ENCODE data around the gene UBE4B. TPM values are rescaled to one million over a fixed set of nuclear protein-coding genes. Genes with fewer than 3 reads are reported as not detected.

Gene UBE4B
- total and polyA plus RNA-seq, 9 of the 15 experiments (the other 6 are each of a cell fraction or from before 2014, with no cell fraction given), result 11.7 to 73.7 (median 40.1) TPM

- TF ChIP-seq ZBTB8A (IDR thresholded peaks at IDR 0.05; ENCODE audit: partially characterized antibody) (no peak), NR3C1 (CRISPR knock-in tag; IDR thresholded peaks at IDR 0.05) (no peak), NR2F6 (CRISPR knock-in tag; IDR thresholded peaks at IDR 0.05) (no peak), ZNF764 (CRISPR knock-in tag; IDR thresholded peaks at IDR 0.05; ENCODE audit: low read depth) (no peak), HDAC2 (IDR thresholded peaks at IDR 0.05) (no peak), ZNF12 (CRISPR knock-in tag; IDR thresholded peaks at IDR 0.05) (no peak), RFX7 (CRISPR knock-in tag; IDR thresholded peaks at IDR 0.05) (no peak), EP300 (IDR thresholded peaks at IDR 0.05; ENCODE audit: low read length) (no peak)
- TF ChIP-seq, protein P1, sequence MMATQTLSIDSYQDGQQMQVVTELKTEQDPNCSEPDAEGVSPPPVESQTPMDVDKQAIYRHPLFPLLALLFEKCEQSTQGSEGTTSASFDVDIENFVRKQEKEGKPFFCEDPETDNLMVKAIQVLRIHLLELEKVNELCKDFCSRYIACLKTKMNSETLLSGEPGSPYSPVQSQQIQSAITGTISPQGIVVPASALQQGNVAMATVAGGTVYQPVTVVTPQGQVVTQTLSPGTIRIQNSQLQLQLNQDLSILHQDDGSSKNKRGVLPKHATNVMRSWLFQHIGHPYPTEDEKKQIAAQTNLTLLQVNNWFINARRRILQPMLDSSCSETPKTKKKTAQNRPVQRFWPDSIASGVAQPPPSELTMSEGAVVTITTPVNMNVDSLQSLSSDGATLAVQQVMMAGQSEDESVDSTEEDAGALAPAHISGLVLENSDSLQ (IDR thresholded peaks at IDR 0.05), result no peak
These were observed 52.3 kb downstream of the UBE4B start (continued) for GRCh38 chr1:10085076-10085475.

- Histone ChIP-seq H3K36me3 (ENCODE audit: control insufficient read depth, insufficient read depth, low read length) (peaks cover 33% of the 10 kb centered on the region), H3K9me1 (ENCODE audit: control insufficient read depth, insufficient read depth, low read length) (peaks cover 4% of the 10 kb centered on the region), H2AFZ (ENCODE audit: low read depth, low read length) (no peak overlapping the region), H3K4me2 (ENCODE audit: insufficient read depth, low read length) (no peak overlapping the region), H3K27ac (ENCODE audit: extremely low read depth, low read depth, low read length) (no peak overlapping the region), H3K9ac (ENCODE audit: insufficient read depth in 1 of 2, low read depth in 2 of 2, low read length in 2 of 2) (no peak overlapping the region), H4K20me1 (replicated peaks; ENCODE audit: control insufficient read depth, insufficient read depth, low read length) (no peaks in the 10 kb centered on the region; the same call in 1 of the 2 replicates), H3K9me3 (replicated peaks; ENCODE audit: control insufficient read depth, insufficient read depth, low read depth, low read length) (no peaks in the 10 kb centered on the region), H3K27me3 (ENCODE audit: control insufficient read depth in 2 of 2, insufficient read depth in 2 of 2, low read length in 2 of 2) (no peaks in the 10 kb centered on the region), H3K79me2 (ENCODE audit: control insufficient read depth, insufficient read depth, low read length) (peaks cover 43% of the 10 kb centered on the region), H3K4me1 (replicated peaks in 1 of 2; ENCODE audit: control insufficient read depth in 2 of 2, insufficient read depth in 2 of 2, low read length in 2 of 2) (peaks cover 0 to 10% of the 10 kb centered on the region in 2 experiments; a peak in 3 of 5 replicates), H3K4me3 (no peak overlapping the region)
- intact Hi-C loops (cut with micrococcal nuclease) (no loop called here), in situ Hi-C loops (cut with MboI) (no loop called here)
- TF ChIP-seq, protein P2, sequence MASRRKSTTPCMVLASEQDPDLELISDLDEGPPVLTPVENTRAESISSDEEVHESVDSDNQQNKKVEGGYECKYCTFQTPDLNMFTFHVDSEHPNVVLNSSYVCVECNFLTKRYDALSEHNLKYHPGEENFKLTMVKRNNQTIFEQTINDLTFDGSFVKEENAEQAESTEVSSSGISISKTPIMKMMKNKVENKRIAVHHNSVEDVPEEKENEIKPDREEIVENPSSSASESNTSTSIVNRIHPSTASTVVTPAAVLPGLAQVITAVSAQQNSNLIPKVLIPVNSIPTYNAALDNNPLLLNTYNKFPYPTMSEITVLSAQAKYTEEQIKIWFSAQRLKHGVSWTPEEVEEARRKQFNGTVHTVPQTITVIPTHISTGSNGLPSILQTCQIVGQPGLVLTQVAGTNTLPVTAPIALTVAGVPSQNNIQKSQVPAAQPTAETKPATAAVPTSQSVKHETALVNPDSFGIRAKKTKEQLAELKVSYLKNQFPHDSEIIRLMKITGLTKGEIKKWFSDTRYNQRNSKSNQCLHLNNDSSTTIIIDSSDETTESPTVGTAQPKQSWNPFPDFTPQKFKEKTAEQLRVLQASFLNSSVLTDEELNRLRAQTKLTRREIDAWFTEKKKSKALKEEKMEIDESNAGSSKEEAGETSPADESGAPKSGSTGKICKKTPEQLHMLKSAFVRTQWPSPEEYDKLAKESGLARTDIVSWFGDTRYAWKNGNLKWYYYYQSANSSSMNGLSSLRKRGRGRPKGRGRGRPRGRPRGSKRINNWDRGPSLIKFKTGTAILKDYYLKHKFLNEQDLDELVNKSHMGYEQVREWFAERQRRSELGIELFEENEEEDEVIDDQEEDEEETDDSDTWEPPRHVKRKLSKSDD (conservative IDR thresholded peaks at IDR 0.05; ENCODE audit: low read length), result no peak
- ChIA-PET CTCF (ENCODE audit: low intra/inter-chr PET ratio) (no interaction called here), POLR2A (no interaction called here)
- DNase-seq (ENCODE audit: extremely low read depth in 1 of 4, low spot score in 3 of 4), result no peak
- ATAC-seq, result no peak
- no peak for FAIRE-seq
- BruUV-seq (replicated peaks), result no TSS peak
These were observed 54.5 kb downstream of the UBE4B start for GRCh38 chr1:10087210-10087609.

Data from K562 (cell line).